RPMI7951 (cell line): ENCODE results near the gene ZNF33B. TPM values are rescaled to one million over a fixed set of nuclear protein-coding genes. Genes with fewer than 3 reads are reported as not detected.
A peak's percentile ranks its signal among the peaks of the same experiment; 100 is the strongest.
"Not testable (repeated sequence)": the region's sequence is repeated elsewhere in the genome, so short reads cannot be mapped to it uniquely, and the experiment has no call there.

Experiments
- DNase-seq: peaks from one replicate; pipeline ENCODE4 v3.0.0-alpha.2; 2012; ENCODE audit warnings: low read depth
- total RNA-seq: library from RNA; depleted of rRNA; stranded (reverse); fragments of >200 nt; shearing (Covaris generic); gene quantifications from 2 replicates; pipeline ENCODE4 v1.2.3, GENCODE V29; 2014

Gene ZNF33B
- total RNA-seq, 1 experiment from 2014 or later = 4.8 TPM

- DNase-seq = no peak
These were observed 23.0 kb downstream of the ZNF33B start for GRCh38 chr10:42615419-42615818.

GRCh38 chr10:42609872-42610271 lies 28.5 kb downstream of the ZNF33B start:
- no peak for DNase-seq

GRCh38 chr10:42598249-42598873 lies 40.0 kb downstream of the ZNF33B start:
- no peak for DNase-seq

GRCh38 chr10:42596196-42596595 lies 42.2 kb downstream of the ZNF33B start:
- DNase-seq = no peak

- DNase-seq = no peak
These were observed 44.1 kb downstream of the ZNF33B start for GRCh38 chr10:42594246-42594650.

GRCh38 chr10:42593284-42593683 lies 45.1 kb downstream of the ZNF33B start:
- no peak for DNase-seq

GRCh38 chr10:42583828-42584227 lies 54.5 kb downstream of the ZNF33B start:
- no peak for DNase-seq

GRCh38 chr10:42578019-42578418 lies 60.4 kb downstream of the ZNF33B start:
- no peak for DNase-seq

GRCh38 chr10:42576338-42576737 lies 62.0 kb downstream of the ZNF33B start:
- DNase-seq = no peak

- DNase-seq = no peak
These were observed 64.0 kb downstream of the ZNF33B start for GRCh38 chr10:42574336-42574735.

- DNase-seq = no peak
These were observed 81.4 kb downstream of the ZNF33B start for GRCh38 chr10:42556931-42557330.

- not testable (repeated sequence) for DNase-seq
These were observed 84.8 kb downstream of the ZNF33B start for GRCh38 chr10:42553576-42553975.

- no peak for DNase-seq
These were observed 85.3 kb downstream of the ZNF33B start for GRCh38 chr10:42553064-42553407.

GRCh38 chr10:42552188-42553063 lies 85.9 kb downstream of the ZNF33B start:
- peak; percentile 94 for DNase-seq

- DNase-seq = peak; percentile 1
These were observed 86.7 kb downstream of the ZNF33B start for GRCh38 chr10:42551582-42552187.

GRCh38 chr10:42549851-42550250 lies 88.5 kb downstream of the ZNF33B start:
- no peak for DNase-seq

GRCh38 chr10:42548254-42548653 lies 90.1 kb downstream of the ZNF33B start:
- no peak for DNase-seq

GRCh38 chr10:42544945-42545344 lies 93.4 kb downstream of the ZNF33B start:
- DNase-seq = no peak

GRCh38 chr10:42543840-42544372 lies 94.5 kb downstream of the ZNF33B start:
- peak; percentile 51 for DNase-seq
